T-helper 1 cell (primary cell): ENCODE results near the gene CLRN1.
A peak's percentile ranks its signal among the peaks of the same experiment; 100 is the strongest.

Source experiments
- DNase-seq, 5 donors: peaks; one replicate each; pipeline ENCODE4 v3.0.0-alpha.2; 2012 to 2020

Gene CLRN1

GRCh38 chr3:150975086-150975991 lies 2.8 kb upstream of the CLRN1 start:
- DNase-seq = no peak

- no peak for DNase-seq
Observed at GRCh38 chr3:150970665-150971324, 1.7 kb downstream of the CLRN1 start.

GRCh38 chr3:150968341-150969035 lies 4.0 kb downstream of the CLRN1 start:
- DNase-seq = no peak

GRCh38 chr3:150965436-150965835 lies 7.1 kb downstream of the CLRN1 start:
- DNase-seq = no peak

- no peak for DNase-seq
Observed at GRCh38 chr3:150961949-150962348, 10.6 kb downstream of the CLRN1 start.

GRCh38 chr3:150960708-150961684 lies 11.5 kb downstream of the CLRN1 start:
- no peak for DNase-seq

GRCh38 chr3:150958683-150959082 lies 13.8 kb downstream of the CLRN1 start:
- no peak for DNase-seq

- no peak for DNase-seq
Observed at GRCh38 chr3:150956376-150956775, 16.2 kb downstream of the CLRN1 start.

- DNase-seq = no peak
Observed at GRCh38 chr3:150951923-150952322, 20.6 kb downstream of the CLRN1 start.

GRCh38 chr3:150945226-150946032 lies 27.1 kb downstream of the CLRN1 start:
- DNase-seq = no peak

- no peak for DNase-seq
Observed at GRCh38 chr3:150942221-150942620, 30.3 kb downstream of the CLRN1 start.

- DNase-seq = no peak
Observed at GRCh38 chr3:150936693-150937092, 35.8 kb downstream of the CLRN1 start.

- no peak for DNase-seq
Observed at GRCh38 chr3:150933473-150933995, 39.0 kb downstream of the CLRN1 start.

- DNase-seq = no peak
Observed at GRCh38 chr3:150931745-150932144, 40.8 kb downstream of the CLRN1 start.

- DNase-seq = no peak
Observed at GRCh38 chr3:150930839-150931238, 41.7 kb downstream of the CLRN1 start.

- no peak for DNase-seq
Observed at GRCh38 chr3:150928234-150928633, 44.3 kb downstream of the CLRN1 start.

- no peak for DNase-seq
Observed at GRCh38 chr3:150926328-150926727, 46.2 kb downstream of the CLRN1 start.

GRCh38 chr3:150925751-150926201 lies 46.8 kb downstream of the CLRN1 start:
- peak; percentile 8 to 46 (median 17) for DNase-seq

GRCh38 chr3:150922611-150923010 lies 49.9 kb downstream of the CLRN1 start:
- no peak for DNase-seq

- DNase-seq = no peak
Observed at GRCh38 chr3:150921209-150921608, 51.3 kb downstream of the CLRN1 start.

GRCh38 chr3:150920236-150920635 lies 52.3 kb downstream of the CLRN1 start:
- no peak for DNase-seq
